HG03045 (cell line): ENCODE results near the gene ALG10B.

Source experiments
- ATAC-seq: cut with Tn5 transposase; IDR thresholded peaks from one replicate; pipeline ENCODE4 v1.9.1; 2021; ENCODE audit warnings: mild to moderate bottlenecking, moderate library complexity; ENCODE audit not compliant: unreplicated experiment

Gene ALG10B

DNA sequence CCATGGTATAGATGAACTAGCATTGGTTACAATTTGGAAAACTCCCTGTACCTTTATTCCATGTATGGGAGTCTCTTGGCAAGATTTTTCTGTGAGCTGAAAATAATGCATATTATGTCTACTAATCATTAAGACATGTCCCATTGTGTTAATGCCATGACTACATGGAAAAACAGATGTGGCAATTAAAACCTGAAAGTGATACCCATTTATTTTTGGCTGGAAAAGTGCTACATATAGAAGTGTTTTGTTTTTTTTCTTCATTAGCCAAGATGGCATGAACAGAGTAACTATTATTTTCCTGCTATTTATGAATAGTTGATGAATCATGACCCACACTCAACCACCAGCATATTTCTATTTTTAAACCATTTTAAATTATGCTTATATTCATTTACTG lies 58.2 kb downstream of the ALG10B start:
- ATAC-seq = no peak
